ENCODE results near the gene PEX13. TPM values are rescaled to one million over a fixed set of nuclear protein-coding genes. Genes with fewer than 3 reads are reported as not detected.

The PEX13 gene
- polyA plus RNA-seq, 2 of the 4 experiments (the other 2 are of a cell fraction), result 18.5 to 42.5 TPM

GRCh38 chr2:61017003-61017555 is 441 bp upstream of the PEX13 start:
- under 1% methylated on average over 27 of the region's 27 CpGs for WGBS (ENCODE audit: missing lambda C conversion rate)
- peaks cover 37% of the 10 kb centered on the region for H3K4me1 ChIP-seq
- peak; percentile 81 to 91 for DNase-seq (ENCODE audit: low read depth in 1 of 2, low spot score in 1 of 2)
- peaks cover 6% of the 10 kb centered on the region; the same call in 2 of the 3 replicates for H3K9me3 ChIP-seq
- peak; percentile 84 for ATAC-seq
- ChIA-PET CTCF (interaction anchor here (0.6 to 1.3 kb wide), 4 partner anchors 11 to 1857 kb away, joined by 3 to 6 read pairs (median 3); no protein-coding TSS in a partner anchor), POLR2A (interaction anchor here (0.8 to 1.6 kb wide), 3 partner anchors 12 to 747 kb away, joined by 3 to 5 read pairs (median 4); partner anchors contain the start of gene SANBR)
- H3K4me2 ChIP-seq, result peak overlapping the region; percentile 85
- FAIRE-seq, result peak; percentile 72
- H3K4me3 ChIP-seq, result peak overlapping the region; percentile 86
- peak overlapping the region; percentile 94 to 97 for H3K27ac ChIP-seq
- TF ChIP-seq BHLHE40 (IDR thresholded peaks at IDR 0.05; ENCODE audit: low read depth, low read length), result no peak
- no peak for TF ChIP-seq CTCF (IDR thresholded peaks at IDR 0.05)
- no peak for TF ChIP-seq HEYL (CRISPR knock-in tag; IDR thresholded peaks at IDR 0.05)
- peak; percentile 62 for TF ChIP-seq MYC (IDR thresholded peaks at IDR 0.05; ENCODE audit: borderline replicate concordance, low read length)
- TF ChIP-seq KDM1A (IDR thresholded peaks at IDR 0.05; ENCODE audit: low read depth), result no peak; the same call in 1 of the 2 replicates
- TF ChIP-seq USF2 (IDR thresholded peaks at IDR 0.05), result no peak
- TF ChIP-seq RCOR1 (IDR thresholded peaks at IDR 0.05; ENCODE audit: low read depth, low read length), result no peak
- no peak for TF ChIP-seq EHMT2 (IDR thresholded peaks at IDR 0.05; ENCODE audit: low read depth)
- no peak for TF ChIP-seq ZSCAN20 (CRISPR knock-in tag; IDR thresholded peaks at IDR 0.05)
- peak; percentile 53; the same call in 1 of the 2 replicates for TF ChIP-seq REST (IDR thresholded peaks at IDR 0.05)
- no peak for TF ChIP-seq NPAS2 (CRISPR knock-in tag; IDR thresholded peaks at IDR 0.05; ENCODE audit: borderline replicate concordance)
- no peak for TF ChIP-seq CBX8 (IDR thresholded peaks at IDR 0.05)
- peak; percentile 39 for TF ChIP-seq POLR2A (IDR thresholded peaks at IDR 0.05; ENCODE audit: low read length)
- 0 out of 3 replicates have a peak, but pooled peaks have one; percentile 9 for TF ChIP-seq SMC3 (IDR thresholded peaks at IDR 0.05)
- no peak for TF ChIP-seq FOXS1 (CRISPR knock-in tag; IDR thresholded peaks at IDR 0.05)
- TF ChIP-seq RFX5 (IDR thresholded peaks at IDR 0.05), result peak; percentile 36; the same call in 1 of the 2 replicates
- peak; percentile 82; the same call in 1 of the 2 replicates for TF ChIP-seq HOXB13 (CRISPR knock-in tag; IDR thresholded peaks at IDR 0.05; ENCODE audit: low read depth)
- no peak for TF ChIP-seq TP53 (CRISPR knock-in tag; IDR thresholded peaks at IDR 0.05)
- TF ChIP-seq CHD4 (IDR thresholded peaks at IDR 0.05; ENCODE audit: borderline replicate concordance), result no peak; the same call in 1 of the 2 replicates
- peak; percentile 76; the same call in 1 of the 2 replicates for TF ChIP-seq HOXB5 (CRISPR knock-in tag; IDR thresholded peaks at IDR 0.05)
- TF ChIP-seq ZNF302 (CRISPR knock-in tag; IDR thresholded peaks at IDR 0.05), result no peak
- TF ChIP-seq EHF (CRISPR knock-in tag; IDR thresholded peaks at IDR 0.05), result no peak
- no peak for TF ChIP-seq ZC3H11A (IDR thresholded peaks at IDR 0.05)
- no peak for TF ChIP-seq ATOH8 (CRISPR knock-in tag; IDR thresholded peaks at IDR 0.05; ENCODE audit: low read depth)
- TF ChIP-seq CBX2 (IDR thresholded peaks at IDR 0.05; ENCODE audit: borderline replicate concordance, low read depth), result no peak
- peak; percentile 89 to 92; a peak in 4 of 5 replicates for TF ChIP-seq JUN (IDR thresholded peaks at IDR 0.05)
- TF ChIP-seq TFCP2L1 (CRISPR knock-in tag; IDR thresholded peaks at IDR 0.05), result peak; percentile 72
- TF ChIP-seq CEBPB (IDR thresholded peaks at IDR 0.05), result peak in 1 of 2 experiments; percentile 33; a peak in 1 of 4 replicates
- peak; percentile 56; the same call in 1 of the 2 replicates for TF ChIP-seq HOXA7 (CRISPR knock-in tag; IDR thresholded peaks at IDR 0.05)
- no peak for TF ChIP-seq ZFP36 (IDR thresholded peaks at IDR 0.05; ENCODE audit: borderline replicate concordance, partially characterized antibody)
- peak; percentile 61 for TF ChIP-seq GATA3 (IDR thresholded peaks at IDR 0.05; ENCODE audit: borderline replicate concordance)
- no peak for TF ChIP-seq NFE2L2 (conservative IDR thresholded peaks at IDR 0.05; ENCODE audit: low read length)
- peak; percentile 77; the same call in 1 of the 2 replicates for TF ChIP-seq E2F6 (IDR thresholded peaks at IDR 0.05; ENCODE audit: borderline replicate concordance, low read depth)
- peak; percentile 9 for TF ChIP-seq MAFK (IDR thresholded peaks at IDR 0.05; ENCODE audit: partially characterized antibody)

Data from A549 (cell line).